Suppressor macrophage treated with lipopolysaccharide for 4 hours (primary cell): ENCODE results near the gene SLC2A11.
"Not testable (repeated sequence)": the region's sequence is repeated elsewhere in the genome, so short reads cannot be mapped to it uniquely, and the experiment has no call there.

Experiments used
- DNase-seq: peaks from one replicate; pipeline ENCODE4 v3.0.0-alpha.2; 2020

SLC2A11 gene

DNA sequence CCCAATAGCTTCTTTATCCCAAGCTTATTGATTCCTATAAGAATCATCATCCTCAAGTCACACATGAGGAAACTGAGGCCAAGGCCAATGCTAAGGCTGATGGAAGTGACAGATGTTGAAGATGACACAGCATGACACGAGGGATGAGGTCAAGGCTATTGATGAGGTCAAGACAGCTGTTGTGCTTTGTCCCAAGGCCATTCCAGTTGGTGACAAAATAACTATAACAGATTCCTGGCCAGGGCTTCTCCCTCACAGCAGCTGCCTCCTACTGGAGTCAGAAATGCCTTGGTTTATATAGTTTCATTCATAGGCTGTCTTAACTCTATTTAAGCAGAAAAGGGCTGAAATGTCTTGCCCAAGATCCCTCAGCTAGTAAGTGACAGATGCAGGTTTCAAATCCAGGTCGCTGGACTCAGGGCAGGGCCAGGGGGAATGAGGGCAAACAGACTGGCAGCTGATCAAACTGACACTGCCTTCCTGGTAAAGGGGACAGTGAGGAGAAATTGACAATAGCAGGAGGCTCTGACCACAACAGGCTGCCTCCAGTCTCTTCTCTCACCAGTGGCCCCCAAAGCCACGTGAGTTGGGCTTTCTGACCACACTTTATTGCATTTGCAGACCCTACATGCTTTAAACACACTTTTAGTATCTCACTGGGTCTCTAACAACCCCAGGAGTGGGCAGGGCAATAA lies 53.0 kb downstream of the SLC2A11 start:
- no peak for DNase-seq

DNA sequence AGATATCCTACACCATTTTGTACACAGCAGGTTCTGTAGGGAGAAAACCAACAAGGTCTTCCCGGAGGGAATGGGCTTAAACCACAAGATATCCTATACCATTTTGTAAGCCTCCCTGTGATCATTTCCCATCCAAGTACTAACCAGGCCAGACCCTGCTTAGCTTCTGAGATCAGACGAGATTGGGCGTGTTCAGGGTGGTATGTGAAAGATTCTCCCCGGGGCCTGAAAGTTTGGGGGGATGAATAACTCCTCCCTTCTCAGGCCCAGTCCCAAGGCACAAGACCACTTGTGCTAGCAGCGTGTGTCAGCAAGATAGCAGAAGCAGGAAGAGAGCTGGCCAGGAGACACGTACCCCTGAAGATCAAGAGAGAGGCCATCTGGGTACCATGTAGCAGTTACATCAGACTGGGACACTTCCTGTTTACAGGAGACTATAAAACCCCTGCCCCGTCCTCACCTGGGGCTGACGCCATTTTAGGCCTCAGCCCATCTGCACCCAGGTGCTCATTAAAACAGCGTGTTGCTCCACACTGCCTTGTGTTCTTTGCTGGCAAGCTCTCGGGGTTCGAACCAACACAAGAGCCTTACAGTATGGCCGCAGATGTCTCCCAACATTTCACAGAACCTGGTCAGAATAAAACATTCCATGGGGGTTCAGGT lies 53.8 kb downstream of the SLC2A11 start:
- DNase-seq = no peak

DNA sequence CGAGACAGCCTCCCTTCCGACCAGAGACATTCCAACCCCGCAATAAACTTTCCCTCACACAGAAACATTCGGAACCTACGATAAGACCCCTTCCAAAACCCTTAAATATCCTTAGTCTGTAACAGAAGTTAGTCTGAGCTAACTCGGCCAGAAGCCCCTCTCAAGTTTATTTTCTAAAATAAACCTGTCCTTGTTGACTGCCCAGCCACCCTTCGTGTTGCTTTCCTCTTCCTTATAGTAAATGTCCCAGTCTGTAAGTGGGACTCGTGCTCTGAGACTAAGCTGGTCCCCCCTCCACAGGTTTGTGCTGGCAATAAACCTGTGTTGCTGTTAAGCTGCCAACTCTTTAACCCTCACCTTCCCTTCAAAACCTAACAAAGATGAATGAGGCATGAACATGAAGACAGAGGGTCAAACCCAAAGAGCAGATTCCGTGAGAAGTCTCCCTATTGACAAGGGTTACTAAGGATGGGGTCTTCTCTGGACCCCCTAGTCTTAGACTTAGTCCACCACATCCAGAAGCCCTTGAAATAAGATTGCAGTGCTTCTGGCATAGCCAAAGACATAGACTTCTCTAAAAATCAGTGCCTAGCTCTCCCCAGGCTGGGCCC lies 54.7 kb downstream of the SLC2A11 start:
- DNase-seq = no peak

DNA sequence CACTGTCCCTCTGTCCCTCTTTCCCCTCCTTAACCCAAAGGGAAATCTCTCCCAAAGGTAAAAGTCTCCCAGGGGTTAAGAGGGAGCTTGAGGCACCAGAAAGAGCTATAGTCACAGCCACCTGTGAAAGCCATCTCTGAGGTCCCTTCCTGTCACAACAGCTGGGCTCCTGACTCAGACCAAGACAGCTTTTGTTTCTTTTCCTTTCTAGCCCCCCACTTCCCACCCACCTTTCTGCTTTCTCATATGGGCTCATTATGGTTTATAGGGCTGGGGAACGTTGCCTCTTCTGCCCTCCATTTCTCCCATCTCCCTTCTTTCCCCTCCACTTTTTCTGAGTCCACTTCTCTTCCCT lies 55.6 kb downstream of the SLC2A11 start:
- no peak for DNase-seq

DNA sequence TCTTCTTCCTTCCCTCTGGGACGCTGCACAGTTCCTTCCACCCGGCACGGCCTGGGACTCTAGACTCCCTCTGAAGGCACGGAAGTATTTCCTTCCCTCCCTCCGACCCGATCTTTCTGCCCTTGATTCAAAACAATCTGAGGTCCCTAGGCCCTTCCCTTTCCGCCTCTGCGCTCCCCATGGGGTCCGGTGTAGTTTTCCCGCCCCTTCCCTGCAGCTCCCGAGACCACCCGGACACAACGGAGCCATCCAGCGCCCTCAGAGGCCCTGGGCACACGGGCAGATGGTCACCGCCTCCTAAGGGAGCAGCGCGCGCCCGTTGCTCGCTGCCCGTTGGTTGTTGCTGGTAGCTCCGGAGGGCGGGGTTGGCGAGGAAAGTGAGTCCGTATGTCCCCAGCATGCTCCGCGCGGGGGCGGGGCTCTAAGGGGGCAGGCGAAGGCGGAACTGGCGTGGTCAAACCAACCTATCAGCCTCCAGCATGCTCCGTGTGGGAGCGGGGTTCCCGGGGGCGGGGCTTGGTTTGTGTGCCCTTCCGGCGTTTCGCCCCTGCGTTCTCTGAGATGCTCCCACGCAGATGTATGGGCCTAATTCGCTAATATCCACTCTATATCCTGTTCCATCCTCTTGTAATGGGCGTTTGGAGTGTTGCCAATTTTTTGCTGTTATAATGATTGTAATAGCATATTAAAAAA lies 56.1 kb downstream of the SLC2A11 start:
- peak; percentile 100 for DNase-seq

DNA sequence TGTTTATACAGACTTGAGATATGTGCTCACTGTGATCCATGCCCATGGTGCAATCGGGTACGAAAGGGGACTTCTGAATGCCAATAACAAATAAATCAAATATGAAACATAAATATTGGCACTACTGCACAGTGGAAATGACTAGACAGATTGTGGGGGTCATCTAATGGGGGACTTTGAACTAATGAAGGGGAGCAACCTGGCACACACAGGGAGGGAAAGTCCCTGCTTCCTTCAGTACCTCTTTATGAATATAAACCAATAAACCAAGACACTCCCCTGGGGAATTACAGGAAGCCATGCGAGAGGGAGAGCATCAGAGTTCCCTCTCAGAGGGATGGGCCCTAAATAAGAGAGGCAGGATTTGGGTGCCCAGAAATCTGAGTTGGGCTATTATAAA lies 57.6 kb downstream of the SLC2A11 start:
- DNase-seq = no peak

DNA sequence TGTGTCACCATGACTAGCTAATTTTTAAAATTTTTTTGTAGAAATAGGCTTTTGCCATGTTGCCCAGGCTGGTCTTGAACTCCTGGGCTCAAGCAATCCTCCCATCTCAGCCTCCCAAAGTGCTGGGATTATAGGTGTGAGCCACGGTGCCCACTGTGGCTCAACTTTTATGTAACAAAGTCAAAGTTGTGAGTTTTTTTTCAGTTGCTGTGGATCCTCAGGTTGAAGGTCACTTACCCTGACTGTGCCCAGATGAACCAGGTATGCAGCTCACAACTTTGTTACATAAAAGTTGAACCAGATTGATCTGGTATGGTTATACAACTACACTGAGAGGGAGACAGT lies 62.6 kb downstream of the SLC2A11 start:
- not testable (repeated sequence) for DNase-seq

DNA sequence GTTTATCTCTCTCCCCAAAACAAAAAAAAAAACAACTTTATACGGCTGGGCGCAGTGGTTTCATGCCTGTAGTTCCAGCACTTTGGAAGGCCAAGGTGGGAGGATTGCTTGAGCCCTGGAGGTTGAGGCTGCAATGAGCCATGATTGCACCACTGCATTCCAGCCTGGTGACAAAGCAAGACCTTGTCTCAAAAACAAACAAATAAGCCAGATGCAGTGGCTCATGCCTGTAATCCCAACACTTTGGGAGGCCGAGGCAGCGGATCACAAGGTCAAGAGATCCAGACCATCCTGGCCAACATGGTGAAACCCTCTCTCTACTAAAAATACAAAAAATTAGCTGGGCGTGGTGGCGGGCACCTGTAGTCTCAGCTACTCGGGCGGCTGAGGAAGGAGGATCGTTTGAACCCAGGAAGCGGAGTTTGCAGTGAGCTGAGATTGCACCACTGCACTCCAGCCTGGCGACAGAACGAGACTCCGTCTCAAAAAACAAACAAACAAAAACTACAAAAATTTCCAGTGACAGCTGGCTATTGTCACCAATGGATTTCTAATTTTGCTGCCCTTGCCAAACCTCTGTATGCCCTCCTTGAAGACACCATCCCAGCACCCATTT lies 64.0 kb downstream of the SLC2A11 start:
- not testable (repeated sequence) for DNase-seq

DNA sequence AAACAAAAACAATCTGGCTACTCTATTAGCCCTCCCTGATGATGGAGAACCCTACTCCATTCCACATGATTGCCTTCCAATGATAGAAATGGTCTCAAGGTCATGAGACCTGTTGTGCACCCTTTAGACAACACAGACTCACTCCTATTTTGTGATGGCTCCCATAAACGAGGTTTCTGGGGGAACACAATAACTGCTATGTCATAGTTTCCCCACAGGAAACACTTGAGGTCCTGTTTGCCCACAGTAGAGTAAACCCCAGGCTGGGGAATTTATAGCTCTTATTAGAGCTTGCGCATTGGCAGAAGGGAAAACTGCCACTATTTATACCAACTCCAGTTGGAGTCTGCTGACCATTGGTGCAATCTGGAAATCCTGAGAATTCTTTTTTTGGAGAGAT lies 65.2 kb downstream of the SLC2A11 start:
- no peak for DNase-seq

DNA sequence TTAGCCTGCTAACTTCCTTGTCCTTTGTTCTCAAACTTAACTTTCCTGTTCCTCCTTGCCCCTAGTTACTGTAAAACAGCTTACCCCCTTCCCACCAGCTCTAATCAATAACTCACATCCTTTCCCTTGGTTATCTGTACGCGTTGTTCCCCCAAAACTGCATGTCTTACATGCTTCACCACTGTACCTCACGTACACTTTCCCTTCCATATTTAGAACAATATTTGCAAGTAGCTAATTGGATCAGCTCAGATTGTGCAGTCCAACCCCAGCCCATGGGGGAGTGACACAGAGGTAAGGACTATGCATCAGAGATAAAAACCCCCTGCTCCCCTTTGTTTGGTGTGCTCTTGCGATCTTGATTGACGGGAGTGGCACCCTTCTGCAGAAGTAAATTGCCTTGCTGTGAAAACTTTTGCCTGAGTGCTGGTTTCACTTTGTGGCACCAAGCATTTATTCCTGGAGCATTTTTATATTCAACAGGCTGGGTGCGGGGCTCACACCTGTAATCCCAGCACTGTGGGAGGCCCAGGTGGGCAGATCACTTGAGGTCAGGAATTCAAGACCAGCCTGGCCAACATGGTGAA lies 67.4 kb downstream of the SLC2A11 start:
- DNase-seq = no peak

DNA sequence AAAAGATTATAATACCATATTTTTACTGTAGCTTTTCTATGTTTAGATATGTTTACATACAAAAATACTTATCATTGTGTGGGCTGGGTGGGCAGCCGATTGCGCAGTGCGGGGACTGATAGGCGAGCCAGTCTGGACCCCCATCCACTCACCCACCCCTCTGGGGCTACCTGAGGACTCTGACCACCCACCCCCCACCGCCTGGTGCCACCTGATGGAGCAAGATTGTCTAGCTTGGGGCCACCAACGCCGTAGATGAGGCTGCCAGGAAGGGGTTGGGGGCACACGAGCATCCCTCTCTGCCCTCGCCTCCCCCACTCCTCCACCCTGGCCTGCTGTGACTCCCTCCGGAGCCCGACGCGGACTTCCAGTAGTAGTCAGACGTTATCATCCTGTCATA lies 68.9 kb downstream of the SLC2A11 start:
- no peak for DNase-seq
